Heart left ventricle (tissue), 13 donors: Measurements from ENCODE around the gene ABCA6.
"Not testable (repeated sequence)": the region's sequence is repeated elsewhere in the genome, so short reads cannot be mapped to it uniquely, and the experiment has no call there.

Experiments
- CTCF ChIP-seq, 12 donors: fragments of 200-600 bp; sonication (generic) in 4 of 12; IDR thresholded peaks; one replicate each; pipeline versions ENCODE4 v1.5.0 to v1.8.0; 2018 to 2022; ENCODE audit warnings: antibody characterized with exemption in 12 of 12, mild to moderate bottlenecking in 5 of 12
- POLR2A ChIP-seq, 2 donors: fragments of 450-650 bp; IDR thresholded peaks; one replicate each; pipeline ENCODE4 v1.6.1; 2017; ENCODE audit warnings: antibody characterized with exemption in 2 of 2, mild to moderate bottlenecking in 2 of 2, moderate library complexity in 2 of 2
- donor health status: ischemic (EF 13 %, LVEDD 7.1; RV severe dilation, severe dysfunction).
- donor health status: DM: no; HTN: yes; CAD: no.
- donor health status: DM: no; HTN: no; CAD: no.
- donor health status: ischemic (EF 25% LVEDD 6.9; RV normal size, moderate dysfunction).
- donor health status: ischemic (EF 25% LVEDD 5.7; RV mildly dilated, moderate dysfunction).
- donor health status: ischemic (EF 35%, LVEDD 5.7; RV mildly dilated, moderate dysfunction).
- donor health status: nonischemic (EF 11% LVEDD 7.7; RV severe dilation, severe dysfunction).
- donor health status: DM: yes; HTN: yes; CAD: no.
- donor health status: PGD.
- donor health status: ischemic (EF 29% LVEDD 5.4; RV normal size, mild dysfunction).
- donor health status: nonischemic (EF 23%, LVEDD 6.1; RV moderate dilation, normal function).

GRCh38 chr17:69071233-69071586 lies 70.5 kb downstream of the ABCA6 start:
- TF ChIP-seq CTCF, POLR2A (IDR thresholded peaks at IDR 0.05): not testable (repeated sequence)
